Activated CD4-positive, alpha-beta T cell treated with anti-CD3 and anti-CD28 coated beads, Interleukin-2, amount 50 U/mL, for 24 hours (primary cell): Measurements from ENCODE around the gene MIOS.

Experiments
- DNase-seq, 2 donors: peaks; one replicate each; pipeline ENCODE4 v3.0.0-alpha.2; 2020; ENCODE audit warnings: low read depth in 1 of 2, low spot score in 1 of 2

Gene MIOS

GRCh38 chr7:7582596-7582995 is 15.9 kb downstream of the MIOS start:
- no peak for DNase-seq

GRCh38 chr7:7583731-7584130 is 17.0 kb downstream of the MIOS start:
- no peak for DNase-seq

DNA sequence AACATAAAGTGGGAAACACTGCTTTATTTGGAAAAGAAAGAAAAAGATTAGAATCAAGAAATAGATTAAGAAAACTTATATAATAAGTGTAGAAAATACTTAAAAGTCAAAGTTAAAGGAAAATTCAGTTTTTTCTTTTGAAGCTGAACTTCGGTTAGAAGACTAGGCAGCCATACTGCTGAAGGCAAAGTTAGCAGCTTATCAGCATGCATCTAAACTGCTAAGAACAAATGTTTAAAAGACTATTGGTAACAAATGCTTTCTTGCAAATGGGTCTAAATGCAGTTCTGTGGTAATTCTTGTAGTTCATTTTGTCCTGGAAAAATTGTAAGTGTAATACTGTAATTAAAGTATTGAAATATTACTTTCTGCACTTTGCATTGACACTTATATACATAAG is 18.0 kb downstream of the MIOS start:
- no peak for DNase-seq

DNA sequence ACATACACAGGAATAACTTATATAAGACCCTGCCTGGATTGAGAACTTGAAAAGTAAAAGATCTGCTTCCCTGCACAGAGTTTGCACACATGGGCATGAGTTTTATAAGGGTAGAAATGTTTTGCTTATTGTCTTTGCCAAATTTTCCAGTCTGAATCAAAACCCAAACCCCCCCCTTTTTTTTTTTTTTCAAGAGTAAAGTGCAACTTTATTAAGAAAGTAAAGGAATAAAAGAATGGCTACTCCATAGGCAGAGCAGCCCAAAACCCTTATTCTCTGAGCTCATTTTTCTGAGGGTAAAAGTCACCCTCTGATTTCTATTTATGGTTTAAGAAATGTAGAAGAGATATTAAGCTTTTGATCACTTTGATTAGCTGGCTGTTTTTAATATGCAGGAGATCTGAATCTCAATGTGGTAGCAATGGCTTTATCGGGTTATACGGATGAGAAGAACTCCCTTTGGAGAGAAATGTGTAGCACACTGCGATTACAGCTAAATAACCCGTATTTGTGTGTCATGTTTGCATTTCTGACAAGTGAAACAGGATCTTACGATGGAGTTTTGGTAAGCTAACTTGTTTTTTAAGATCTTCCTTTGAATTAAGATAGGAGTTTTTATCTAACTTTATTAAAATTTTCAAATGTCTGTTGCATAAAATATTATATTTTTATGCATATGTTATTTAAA is 18.7 kb downstream of the MIOS start:
- DNase-seq: no peak

DNA sequence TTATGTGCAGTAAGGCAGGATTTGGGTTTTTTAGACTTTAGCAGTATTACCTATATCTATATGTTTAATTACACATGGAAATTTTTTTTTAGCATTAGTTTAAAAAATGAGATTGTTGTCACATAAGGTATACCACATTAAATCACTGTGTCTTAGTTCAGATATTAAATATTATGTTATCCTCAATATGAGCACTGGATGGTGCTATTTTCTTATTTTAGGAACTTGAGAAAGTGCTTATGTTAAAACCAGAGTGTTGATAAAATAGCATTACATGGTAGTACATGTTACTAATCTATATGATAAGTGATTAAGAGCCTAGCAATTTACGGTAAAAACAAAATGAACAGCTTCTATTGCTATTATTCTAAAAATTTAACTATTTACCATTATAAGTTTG is 28.8 kb downstream of the MIOS start:
- DNase-seq: no peak

GRCh38 chr7:7596176-7596575 is 29.5 kb downstream of the MIOS start:
- DNase-seq: no peak

GRCh38 chr7:7607010-7607409 is 40.3 kb downstream of the MIOS start:
- DNase-seq: no peak

DNA sequence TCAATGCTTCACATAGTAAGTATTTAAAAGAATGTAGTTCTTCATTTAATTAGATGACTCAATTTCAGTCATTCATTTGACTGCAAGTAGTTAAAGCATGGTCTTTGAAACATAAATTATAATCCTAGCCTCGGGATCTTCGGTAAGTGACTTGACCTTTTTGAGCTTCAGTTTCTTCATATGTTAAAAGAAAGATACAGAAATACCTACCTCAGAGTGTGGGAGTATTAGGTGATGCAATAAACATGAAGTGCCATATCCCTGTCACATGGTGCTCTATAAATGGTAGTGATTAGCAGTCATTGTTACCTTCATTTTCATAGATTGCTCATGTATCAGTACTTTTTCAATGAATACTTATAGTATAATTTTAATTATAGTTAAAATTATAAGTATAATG is 42.6 kb downstream of the MIOS start:
- DNase-seq: no peak

- DNase-seq: no peak
These were observed 45.8 kb downstream of the MIOS start for GRCh38 chr7:7612519-7612918.

GRCh38 chr7:7613210-7613609 is 46.5 kb downstream of the MIOS start:
- DNase-seq: no peak

- no peak for DNase-seq
These were observed 47.5 kb downstream of the MIOS start for GRCh38 chr7:7614018-7614741.

DNA sequence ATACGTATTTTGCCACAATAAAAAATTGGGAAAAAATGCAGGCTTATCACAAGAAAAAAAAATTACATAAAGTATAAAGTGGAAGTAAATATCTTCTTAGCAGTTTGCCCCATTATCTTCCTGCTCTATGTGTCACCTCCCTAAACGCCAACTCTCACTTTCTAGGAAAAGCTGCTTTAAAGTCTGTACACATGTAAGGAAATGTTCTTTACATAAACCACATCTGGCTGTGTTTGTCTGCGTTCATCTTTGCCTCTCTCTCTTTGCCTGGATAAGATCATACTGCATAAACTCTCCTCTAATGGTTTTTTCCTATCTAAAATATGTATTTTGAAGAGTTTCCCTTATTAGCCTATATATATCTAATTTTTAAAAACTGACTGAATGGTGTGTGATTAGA is 50.9 kb downstream of the MIOS start:
- no peak for DNase-seq

DNA sequence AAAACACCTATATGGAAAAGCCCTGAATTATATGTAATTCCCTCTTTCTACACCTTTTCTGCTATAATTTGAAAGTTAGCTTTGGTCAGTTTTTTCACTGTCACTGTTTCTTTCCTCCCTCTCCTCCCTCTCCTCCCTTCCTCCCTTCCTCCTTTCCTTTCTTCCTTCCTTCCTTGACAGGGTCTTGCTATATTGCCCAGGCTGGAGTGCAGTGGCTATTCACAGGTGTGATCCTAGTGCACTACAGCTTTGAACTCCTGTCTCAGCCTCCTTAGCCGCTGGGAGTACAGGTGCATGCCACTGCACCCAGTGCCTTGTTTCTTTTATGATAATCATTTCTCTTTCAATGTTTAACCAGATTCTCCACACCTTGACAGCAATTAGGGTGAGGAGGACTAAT is 51.7 kb downstream of the MIOS start:
- no peak for DNase-seq

GRCh38 chr7:7620236-7620635 is 53.6 kb downstream of the MIOS start:
- DNase-seq: no peak

- DNase-seq: no peak
These were observed 54.0 kb downstream of the MIOS start for GRCh38 chr7:7620644-7621210.

GRCh38 chr7:7628476-7628875 is 61.8 kb downstream of the MIOS start:
- no peak for DNase-seq

DNA sequence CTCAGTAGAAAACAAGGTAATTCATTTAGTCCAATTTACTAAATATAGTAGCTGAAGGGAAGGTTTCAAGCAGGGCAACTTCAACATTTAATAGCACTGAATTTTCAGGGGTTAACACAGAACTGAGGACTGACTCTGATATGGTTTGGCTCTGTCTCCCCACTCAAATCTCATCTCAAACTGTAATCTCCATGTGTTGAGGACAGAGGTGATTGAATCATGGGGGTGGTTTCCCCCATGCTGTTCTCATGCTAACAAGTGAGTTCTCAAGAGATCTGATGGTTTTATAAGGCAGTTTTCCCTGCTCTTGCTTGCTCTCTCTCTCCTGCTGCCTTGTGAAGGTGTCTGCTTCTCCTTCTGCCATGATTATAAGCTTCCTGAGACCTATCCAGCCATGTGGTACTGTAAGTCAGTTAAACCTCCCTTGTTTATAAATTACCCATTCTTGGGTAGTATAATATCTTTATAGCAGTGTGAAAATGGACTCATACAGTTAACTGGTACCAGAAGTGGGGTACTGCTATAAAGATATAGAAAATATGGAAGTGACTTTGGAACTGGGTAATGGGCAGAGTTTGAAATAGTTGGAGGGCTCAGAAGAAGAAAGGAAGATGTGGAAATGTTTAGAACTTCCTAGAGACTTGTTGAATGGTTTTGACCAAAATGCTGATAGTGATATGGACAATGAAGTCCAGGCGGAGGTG is 64.1 kb downstream of the MIOS start:
- DNase-seq: no peak

- DNase-seq: no peak
These were observed 72.7 kb downstream of the MIOS start for GRCh38 chr7:7639421-7639820.

DNA sequence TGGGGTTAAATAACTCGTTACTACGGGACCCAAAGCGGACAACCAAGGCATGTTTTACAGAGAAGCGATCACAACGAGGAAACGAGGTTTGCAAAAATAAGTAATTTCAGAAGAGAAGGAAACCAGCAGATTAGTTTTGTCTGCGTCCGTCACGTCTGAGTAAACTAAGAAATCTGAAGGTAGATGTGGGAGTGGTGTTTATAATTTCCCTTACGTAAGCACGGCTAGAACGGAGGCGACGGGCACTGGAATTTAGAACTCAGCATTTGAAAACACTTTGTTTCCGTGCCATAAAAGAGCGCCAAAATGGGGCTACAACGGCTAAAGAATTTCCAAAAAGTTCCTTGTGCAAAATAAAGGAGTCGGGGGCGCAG is 73.2 kb downstream of the MIOS start:
- peak in 1 of 2 donors; percentile 55 for DNase-seq

DNA sequence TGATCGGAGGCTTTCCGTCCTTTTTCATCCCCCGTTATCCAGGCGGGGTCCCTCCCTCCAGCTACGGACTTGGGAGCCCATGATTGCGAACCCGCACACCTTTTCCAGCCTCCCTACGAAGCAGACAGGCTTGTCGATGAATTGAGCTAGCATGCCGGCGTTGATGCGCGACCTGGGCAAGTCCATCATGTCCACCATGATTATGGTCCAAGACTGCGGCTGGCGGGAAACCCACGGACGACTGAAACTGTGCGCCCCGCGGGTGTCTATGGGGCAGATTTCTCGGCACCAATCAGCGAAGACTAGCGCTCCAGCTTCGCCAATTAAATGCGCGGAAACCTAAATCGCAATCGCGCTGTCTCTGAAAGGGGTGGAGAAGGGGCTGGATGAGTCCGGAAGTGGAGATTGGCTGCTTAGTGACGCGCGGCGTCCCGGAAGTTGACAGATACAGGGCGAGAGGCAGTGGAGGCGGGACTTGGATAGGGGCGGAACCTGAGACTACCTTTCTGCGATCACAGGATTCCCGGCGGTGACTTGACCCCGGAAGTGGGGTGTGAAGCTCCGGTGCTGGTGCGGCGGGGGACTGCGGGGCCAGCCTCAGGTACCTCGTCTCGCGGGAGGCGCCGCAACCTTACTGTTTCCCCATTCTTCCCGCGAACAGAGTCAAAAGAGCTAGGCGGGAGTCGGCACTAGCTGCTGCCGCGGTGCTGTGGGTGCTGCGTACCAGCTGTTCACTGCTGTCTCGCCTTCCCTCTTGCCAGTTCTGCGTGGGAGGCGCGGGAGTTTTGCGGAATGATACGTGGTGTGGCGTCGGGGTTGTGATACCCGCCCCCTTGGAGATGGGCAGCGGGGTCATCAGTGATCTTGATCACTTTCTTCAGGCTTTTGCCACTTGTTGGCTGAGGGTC is 73.8 kb downstream of the MIOS start, which contains the start of gene UMAD1:
Gene UMAD1, plus strand, starts transcription at position 532 of the 908 bp plus-strand sequence. CDS start 32,620 bp downstream, outside the sequence.
- DNase-seq: peak; percentile 88 to 98

DNA sequence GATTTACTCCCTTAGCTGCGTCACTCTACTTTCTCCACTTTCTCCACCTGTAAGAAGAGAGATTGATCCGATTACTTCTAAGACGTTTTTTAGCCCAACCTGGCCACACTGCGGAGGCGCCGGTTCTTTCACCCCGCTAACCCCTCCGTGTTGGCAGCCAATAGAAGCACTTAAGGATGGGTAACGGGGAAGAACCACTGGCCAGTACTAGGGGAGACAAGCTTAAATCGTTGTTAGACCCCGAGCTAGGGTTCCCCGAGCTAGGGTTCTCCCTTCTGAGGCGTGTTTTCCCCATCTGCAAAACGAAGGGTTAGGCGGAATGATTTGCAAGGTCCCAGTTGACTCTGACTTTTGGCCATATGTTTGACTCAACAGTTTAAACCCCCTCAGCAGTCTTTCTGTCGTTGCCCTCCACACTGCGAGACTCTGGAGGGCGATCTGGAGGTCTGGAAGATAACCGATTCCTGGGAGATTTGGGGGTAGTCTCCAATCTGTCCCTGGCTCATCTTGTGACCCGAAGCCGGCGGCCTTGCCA is 74.5 kb downstream of the MIOS start:
- peak in 1 of 2 donors; percentile 15 for DNase-seq
